H1 (cell line): ENCODE results near the gene NASP. TPM values are rescaled to one million over a fixed set of nuclear protein-coding genes. Genes with fewer than 3 reads are reported as not detected.

Experiments
- CTCF ChIA-PET: fragments of 300-600 bp; sonication (Branson Sonifier 250); formaldehyde crosslinking; loops from one replicate; lab custom pipeline; 2021; ENCODE audit not compliant: partially characterized antibody; lab: Charles Lee
- POLR2A ChIA-PET: fragments of 300-600 bp; sonication (Branson Sonifier 250); formaldehyde crosslinking; loops from one replicate; lab custom pipeline; 2021; ENCODE audit warnings: inconsistent platforms; ENCODE audit not compliant: partially characterized antibody; lab: Charles Lee
- DNase-seq, 2 experiments: peaks; one replicate each; pipeline versions ENCODE4 v3.0.0 to v3.0.0-alpha.2; 2010 to 2022; ENCODE audit warnings: low spot score in 2 of 2, low read depth in 1 of 2, mixed read lengths in 1 of 2
- FAIRE-seq: peaks from 2 replicates; lab custom pipeline; 2011; peaks lifted over from hg19 to GRCh38; lab: Jason Lieb, UNC
- H2AFZ ChIP-seq: 2 replicates; pipeline ENCODE4 v1.8.1; 2012; ENCODE audit warnings: low read length, inconsistent platforms
- H2AK5ac ChIP-seq: 2 replicates; pipeline ENCODE4 v1.6.1; 2013; ENCODE audit warnings: low read depth, low read length
- H2BK120ac ChIP-seq: replicated peaks from 2 replicates; pipeline ENCODE3; 2013; ENCODE audit warnings: low read depth, low read length, inconsistent platforms
- H2BK12ac ChIP-seq: 2 replicates; pipeline ENCODE4 v1.6.1; 2013; ENCODE audit warnings: low read depth, low read length
- H2BK15ac ChIP-seq: 2 replicates; pipeline ENCODE4 v1.6.1; 2013; ENCODE audit warnings: low read length
- H2BK20ac ChIP-seq: 2 replicates; pipeline ENCODE4 v1.6.1; 2013; ENCODE audit warnings: low read length
- H2BK5ac ChIP-seq: 2 replicates; pipeline ENCODE4 v1.6.1; 2013; ENCODE audit warnings: low read depth, low read length
- H3K14ac ChIP-seq: 2 replicates; pipeline ENCODE4 v1.6.1; 2013; ENCODE audit warnings: inconsistent platforms; ENCODE audit not compliant: insufficient read length
- H3K18ac ChIP-seq: 2 replicates; pipeline ENCODE4 v1.6.1; 2013; ENCODE audit warnings: low read length; ENCODE audit errors: extremely low read depth
- H3K23ac ChIP-seq: 2 replicates; pipeline ENCODE4 v1.6.1; 2013; ENCODE audit warnings: inconsistent platforms; ENCODE audit not compliant: insufficient read length
- H3K23me2 ChIP-seq: 2 replicates; pipeline ENCODE4 v1.6.1; 2013; ENCODE audit warnings: low read depth, low read length
- H3K27ac ChIP-seq: 2 replicates; pipeline ENCODE4 v1.6.1; 2011; ENCODE audit warnings: low read depth, low read length, inconsistent platforms
- H3K27me3 ChIP-seq, 4 experiments: replicated peaks in 1 of 4; 1 replicate in 1 of 4; 2 replicates in 3 of 4; pipeline versions ENCODE4 v1.6.1 to v1.8.1; 2011 to 2013; ENCODE audit warnings: low read length in 3 of 4, mild to moderate bottlenecking in 3 of 4, inconsistent platforms in 2 of 4, mixed read lengths in 2 of 4, moderate library complexity in 1 of 4; ENCODE audit not compliant: control insufficient read depth in 3 of 4, insufficient read depth in 3 of 4; ENCODE audit errors: extremely low read depth in 1 of 4
- H3K36me3 ChIP-seq, 4 experiments: 2 replicates each; pipeline versions ENCODE4 v1.6.1 to v1.8.1; 2011 to 2013; ENCODE audit warnings: mild to moderate bottlenecking in 4 of 4, low read length in 3 of 4, moderate library complexity in 2 of 4, control low read depth in 1 of 4, inconsistent platforms in 1 of 4; ENCODE audit not compliant: insufficient read depth in 4 of 4, control insufficient read depth in 2 of 4
- H3K4ac ChIP-seq: replicated peaks from 2 replicates; pipeline ENCODE3; 2013; ENCODE audit warnings: low read length, low read depth, mixed read lengths, inconsistent platforms; ENCODE audit not compliant: insufficient read length
- H3K4me1 ChIP-seq, 4 experiments: replicated peaks in 1 of 4; 1 replicate in 1 of 4; 2 replicates in 3 of 4; pipeline versions ENCODE4 v1.6.1 to v1.8.1; 2011 to 2013; ENCODE audit warnings: low read length in 3 of 4, inconsistent platforms in 2 of 4, mixed read lengths in 1 of 4; ENCODE audit not compliant: insufficient read depth in 4 of 4, control insufficient read depth in 3 of 4
- H3K4me2 ChIP-seq, 2 experiments: 2 replicates each; pipeline versions ENCODE4 v1.6.1 to v1.8.1; 2011 to 2013; ENCODE audit warnings: low read depth in 2 of 2, low read length in 2 of 2, control low read depth in 1 of 2, inconsistent platforms in 1 of 2, mild to moderate bottlenecking in 1 of 2; ENCODE audit not compliant: insufficient read depth in 1 of 2
- H3K4me3 ChIP-seq, 4 experiments: fragments of 200-600, 300-600 bp in 1 of 4; sonication (generic), shearing (Covaris generic), sonication (Bioruptor Twin) in 1 of 4; 2 replicates each; pipeline versions ENCODE4 v1.5.1 to v1.8.1; 2011 to 2016; ENCODE audit warnings: low read length in 4 of 4, low read depth in 3 of 4, control low read depth in 2 of 4, inconsistent platforms in 2 of 4, mild to moderate bottlenecking in 2 of 4, mixed read lengths in 1 of 4, moderate library complexity in 1 of 4; ENCODE audit not compliant: insufficient read depth in 2 of 4; ENCODE audit errors: extremely low read depth in 1 of 4
- H3K56ac ChIP-seq: replicated peaks from 2 replicates; pipeline ENCODE3; 2013; ENCODE audit warnings: low read depth, mild to moderate bottlenecking, mixed read lengths, low read length, inconsistent platforms; ENCODE audit not compliant: insufficient read length
- H3K79me1 ChIP-seq: 2 replicates; pipeline ENCODE4 v1.6.1; 2013; ENCODE audit warnings: low read depth, low read length, control low read depth
- H3K79me2 ChIP-seq, 2 experiments: 2 replicates each; pipeline versions ENCODE4 v1.6.1 to v1.8.1; 2012 to 2013; ENCODE audit warnings: low read length in 2 of 2, mild to moderate bottlenecking in 2 of 2, inconsistent platforms in 1 of 2; ENCODE audit not compliant: insufficient read depth in 2 of 2, control insufficient read depth in 1 of 2
- H3K9ac ChIP-seq, 4 experiments: replicated peaks in 1 of 4; 1 replicate in 1 of 4; 2 replicates in 3 of 4; pipeline versions ENCODE4 v1.6.1 to v1.8.1; 2011 to 2013; ENCODE audit warnings: low read depth in 3 of 4, low read length in 3 of 4, control low read depth in 2 of 4, mild to moderate bottlenecking in 2 of 4, moderate library complexity in 2 of 4, inconsistent platforms in 1 of 4; ENCODE audit errors: extremely low read depth in 1 of 4
- H3K9me3 ChIP-seq, 2 experiments: 2 replicates each; pipeline versions ENCODE4 v1.6.1 to v1.8.1; 2012 to 2013; ENCODE audit warnings: mild to moderate bottlenecking in 2 of 2, moderate library complexity in 2 of 2, control low read depth in 1 of 2, inconsistent platforms in 1 of 2, low read depth in 1 of 2, low read length in 1 of 2, mixed read lengths in 1 of 2; ENCODE audit not compliant: insufficient read depth in 2 of 2
- H4K20me1 ChIP-seq, 2 experiments: replicated peaks in 1 of 2; 2 replicates each; pipeline versions ENCODE3 to v1.8.1; 2011 to 2013; ENCODE audit warnings: inconsistent platforms in 2 of 2, low read length in 2 of 2, mild to moderate bottlenecking in 1 of 2; ENCODE audit not compliant: insufficient read depth in 2 of 2, control insufficient read depth in 1 of 2
- H4K5ac ChIP-seq: 2 replicates; pipeline ENCODE4 v1.6.1; 2013; ENCODE audit warnings: low read length, low read depth, mixed read lengths, inconsistent platforms; ENCODE audit not compliant: insufficient read length
- H4K8ac ChIP-seq: 2 replicates; pipeline ENCODE4 v1.8.0; 2013; ENCODE audit warnings: mild to moderate bottlenecking, moderate library complexity, low read length, inconsistent platforms; ENCODE audit not compliant: insufficient read depth; ENCODE audit errors: extremely low read depth
- H4K91ac ChIP-seq: replicated peaks from 2 replicates; pipeline ENCODE3; 2013; ENCODE audit warnings: low read length, mixed read lengths, inconsistent platforms; ENCODE audit not compliant: insufficient read length
- BACH1 ChIP-seq: IDR thresholded peaks from 2 replicates; pipeline ENCODE4 v1.6.1; 2012; ENCODE audit warnings: low read length, improper control_type of control experiment
- CBX5 ChIP-seq: fragments of 300-800, 300-1000 bp; sonication (generic); IDR thresholded peaks from 2 replicates; pipeline ENCODE4 v1.7.1; 2016; ENCODE audit warnings: antibody characterized with exemption, low read length, low read depth
- CHD1 ChIP-seq: IDR thresholded peaks from 2 replicates; pipeline ENCODE4 v1.6.1; 2012; ENCODE audit warnings: low read depth, low read length, improper control_type of control experiment
- CTCF ChIP-seq, 3 experiments: IDR thresholded peaks; 1 replicate in 2 of 3; 2 replicates in 1 of 3; pipeline versions ENCODE4 v1.5.1 to v1.6.1; 2011; ENCODE audit warnings: low read length in 3 of 3, mild to moderate bottlenecking in 3 of 3, inconsistent platforms in 2 of 3, low read depth in 1 of 3, moderate library complexity in 1 of 3; ENCODE audit not compliant: insufficient read depth in 1 of 3; ENCODE audit errors: control extremely low read depth in 1 of 3
- JUN ChIP-seq: IDR thresholded peaks from 2 replicates; pipeline ENCODE4 v1.6.1; 2011; ENCODE audit warnings: low read depth, mild to moderate bottlenecking, improper control_type of control experiment, low read length
- RFX5 ChIP-seq: IDR thresholded peaks from 2 replicates; pipeline ENCODE4 v1.6.1; 2011; ENCODE audit warnings: low read depth, low read length, improper control_type of control experiment, borderline replicate concordance
- RNF2 ChIP-seq: fragments of 200-900, 300-1000 bp; sonication (generic); IDR thresholded peaks from 2 replicates; pipeline ENCODE4 v1.7.1; 2016; ENCODE audit warnings: borderline replicate concordance, low read depth, mild to moderate bottlenecking, antibody characterized with exemption, low read length; ENCODE audit not compliant: poor library complexity, severe bottlenecking; ENCODE audit errors: missing control alignments
- SIX5 ChIP-seq: IDR thresholded peaks from 2 replicates; pipeline ENCODE4 v1.6.1; 2011; ENCODE audit warnings: mild to moderate bottlenecking, low read depth, low read length
- SP2 ChIP-seq: IDR thresholded peaks from 2 replicates; pipeline ENCODE4 v1.6.1; 2012; ENCODE audit warnings: mild to moderate bottlenecking, low read length, inconsistent platforms
- SUZ12 ChIP-seq: fragments of 200-600 bp; sonication (generic); IDR thresholded peaks from 2 replicates; pipeline ENCODE4 v1.6.1; 2012; ENCODE audit warnings: mild to moderate bottlenecking, inconsistent platforms, low read length, moderate library complexity, mixed read lengths
- TEAD4 ChIP-seq: IDR thresholded peaks from 2 replicates; pipeline ENCODE4 v1.6.1; 2012; ENCODE audit warnings: low read depth, low read length, inconsistent platforms, mixed read lengths
- WGBS, 2 experiments: shearing (Covaris generic) in 1 of 2; methylation state at CpG; one replicate each; pipeline versions ENCODE4 v1.1.6 to v1.1.7; 2013 to 2015; ENCODE audit warnings: low lambda C conversion rate in 2 of 2, mixed read lengths in 2 of 2, inconsistent platforms in 1 of 2, low coverage in 1 of 2, missing lambda C conversion rate in 1 of 2; ENCODE audit not compliant: insufficient replicate concordance in 2 of 2, insufficient coverage in 1 of 2, insufficient read length in 1 of 2; ENCODE audit errors: extremely low coverage in 1 of 2, missing lambda C conversion rate in 1 of 2; 5-methylcytosine and 5-hydroxymethylcytosine counted together
- polyA plus RNA-seq, 7 experiments: library from polyadenylated mRNA; depleted of rRNA in 3 of 7; stranded (reverse) in 5 of 7; unstranded in 2 of 7; fragments of >200 nt in 5 of 7; fragments of 200-250 nt in 2 of 7; gene quantifications; 1 replicate in 5 of 7; 2 replicates in 1 of 7; 4 replicates in 1 of 7; pipeline versions ENCODE4 v1.2.1 to v1.2.3, GENCODE V29; 2011 to 2013; ENCODE audit warnings: missing spikeins in 2 of 7, mixed read lengths in 2 of 7
- total RNA-seq: library from RNA; stranded (reverse); fragmentation: NEBNext Ultra II Directional; extraction: Animal tissue kit (Norgen Biotek cat#: 25700); gene quantifications from 2 replicates; pipeline ENCODE4 v1.2.1, GENCODE V29; 2021

Gene NASP
- total and polyA plus RNA-seq, 2 of the 8 experiments (the other 6 are each of a cell fraction or from before 2014, with no cell fraction given) = 263 to 647 TPM

- H3K18ac ChIP-seq = no peak overlapping the region
- no peak overlapping the region for H4K91ac ChIP-seq
- peak overlapping the region; percentile 78 to 93 for H3K4me2 ChIP-seq
- H3K9me3 ChIP-seq = no peaks in the 10 kb centered on the region
- H3K4ac ChIP-seq = no peak overlapping the region
- no peak overlapping the region for H3K14ac ChIP-seq
- peaks cover 0 to 12% (median 1%) of the 10 kb centered on the region in 4 experiments; a peak in 4 of 7 replicates for H3K4me1 ChIP-seq
- no peak overlapping the region for H2BK20ac ChIP-seq
- H3K56ac ChIP-seq = peak overlapping the region; percentile 0
- H3K79me1 ChIP-seq = no peaks in the 10 kb centered on the region
- POLR2A ChIA-PET = interaction anchor here (0.6 to 13.7 kb wide), 40 partner anchors 9 to 1126 kb away, joined by 3 to 181 read pairs (median 7); partner anchors contain the start of genes AKR1A1, CCDC163, CCDC17 and EIF2B3
- peak overlapping the region; percentile 97 for H3K27ac ChIP-seq
- no peak overlapping the region for H4K5ac ChIP-seq
- peak overlapping the region; percentile 98 to 100 (median 100) for H3K9ac ChIP-seq
- no peak overlapping the region; the same call in 1 of the 2 replicates for H4K8ac ChIP-seq
- WGBS, 2 experiments = 2% methylated on average over 5 of the region's 5 CpGs; no CpG with 5 or more reads in 1 of the 2 experiments
- no peaks in the 10 kb centered on the region for H3K27me3 ChIP-seq
- H4K20me1 ChIP-seq = peaks cover 36 to 40% of the 10 kb centered on the region in 2 experiments
- FAIRE-seq (no peak), DNase-seq (no peak)
- H2BK120ac ChIP-seq = no peak overlapping the region
- no peak overlapping the region for H3K23ac ChIP-seq
- peak overlapping the region; percentile 82 to 100 (median 94) for H3K4me3 ChIP-seq
- CTCF ChIA-PET = interaction anchor here (0.6 to 1.0 kb wide), 3 partner anchors 15 to 93 kb away, joined by 3 read pairs; no protein-coding TSS in a partner anchor
- peak overlapping the region; percentile 96; the same call in 1 of the 2 replicates for H2BK5ac ChIP-seq
- no peak overlapping the region for H2AFZ ChIP-seq
- peak overlapping the region; percentile 93; the same call in 1 of the 2 replicates for H2BK12ac ChIP-seq
- peaks cover 0 to 17% (median 5%) of the 10 kb centered on the region in 4 experiments; a peak in 3 of 8 replicates for H3K36me3 ChIP-seq
- H3K79me2 ChIP-seq = peaks cover 53 to 61% of the 10 kb centered on the region in 2 experiments
- H3K23me2 ChIP-seq = peaks cover 12% of the 10 kb centered on the region
- H2BK15ac ChIP-seq = no peak overlapping the region
- peak overlapping the region; percentile 97; the same call in 1 of the 2 replicates for H2AK5ac ChIP-seq
- TF ChIP-seq BACH1 = no peak
- TF ChIP-seq TEAD4 = no peak
- TF ChIP-seq RNF2 = no peak
- TF ChIP-seq SUZ12 = no peak
- no peak for TF ChIP-seq RFX5
- TF ChIP-seq CBX5 = no peak
- TF ChIP-seq CTCF (IDR thresholded peaks at IDR 0.05; ENCODE audit: control extremely low read depth in 1 of 3, insufficient read depth in 1 of 3, low read depth in 1 of 3, low read length in 3 of 3) = no peak
- no peak for TF ChIP-seq SP2
- no peak for TF ChIP-seq CHD1
- no peak for TF ChIP-seq JUN
- no peak for TF ChIP-seq SIX5
These were observed 1.2 kb downstream of the NASP start for GRCh38 chr1:45585110-45585426.
